HEK293T (cell line): ENCODE measurements around the gene NUP58.

ENCODE experiments used
- CTCF ChIA-PET: fragments of 350-600 bp; formaldehyde crosslinking; extraction: SDS; loops from one replicate; lab custom pipeline; 2021; ENCODE audit warnings: antibody characterized with exemption, inconsistent platforms; lab: Yijun Ruan, JAX
- POLR2A ChIA-PET: fragments of 350-600 bp; formaldehyde crosslinking; extraction: SDS; loops from one replicate; lab custom pipeline; 2020; ENCODE audit warnings: antibody characterized with exemption, inconsistent platforms; lab: Yijun Ruan, JAX
- DNase-seq: peaks from one replicate; pipeline ENCODE4 v3.0.0; 2012; ENCODE audit warnings: mixed read lengths; ENCODE audit errors: extremely low spot score
- ARNT ChIP-seq: fragments of 450-650 bp; IDR thresholded peaks from 2 replicates; pipeline ENCODE4 v1.6.1; 2017; ENCODE audit warnings: mild to moderate bottlenecking
- BHLHE40 ChIP-seq: fragments of 450-650 bp; IDR thresholded peaks from 2 replicates; pipeline ENCODE4 v1.6.1; 2016; ENCODE audit warnings: mild to moderate bottlenecking, moderate library complexity, borderline replicate concordance
- CTBP1 ChIP-seq: fragments of 450-650 bp; IDR thresholded peaks from 2 replicates; pipeline ENCODE4 v1.6.1; 2016; ENCODE audit warnings: borderline replicate concordance
- ELF4 ChIP-seq: fragments of 450-650 bp; IDR thresholded peaks from 2 replicates; pipeline ENCODE4 v1.6.1; 2017; ENCODE audit warnings: antibody characterized with exemption
- FOXA1 ChIP-seq: fragments of 450-650 bp; IDR thresholded peaks from 2 replicates; pipeline ENCODE4 v1.6.1; 2016; ENCODE audit warnings: mild to moderate bottlenecking
- FOXK2 ChIP-seq: fragments of 450-650 bp; IDR thresholded peaks from 2 replicates; pipeline ENCODE4 v1.6.1; 2016; ENCODE audit warnings: mild to moderate bottlenecking
- FOXM1 ChIP-seq: fragments of 450-650 bp; IDR thresholded peaks from 2 replicates; pipeline ENCODE4 v1.6.1; 2017; ENCODE audit warnings: mild to moderate bottlenecking, borderline replicate concordance
- HDGF ChIP-seq: fragments of 450-650 bp; IDR thresholded peaks from 2 replicates; pipeline ENCODE4 v1.6.1; 2017; ENCODE audit warnings: antibody characterized with exemption, borderline replicate concordance
- L3MBTL2 ChIP-seq: fragments of 450-650 bp; conservative IDR thresholded peaks from 2 replicates; pipeline ENCODE4 v1.6.1; 2016; ENCODE audit warnings: mild to moderate bottlenecking
- LEF1 ChIP-seq: fragments of 450-650 bp; IDR thresholded peaks from 2 replicates; pipeline ENCODE4 v1.6.1; 2017; ENCODE audit warnings: mild to moderate bottlenecking, borderline replicate concordance
- NFRKB ChIP-seq: fragments of 450-650 bp; IDR thresholded peaks from 2 replicates; pipeline ENCODE4 v1.6.1; 2016; ENCODE audit warnings: mild to moderate bottlenecking, moderate library complexity
- PKNOX1 ChIP-seq: fragments of 450-650 bp; IDR thresholded peaks from 2 replicates; pipeline ENCODE4 v1.6.1; 2016
- SP1 ChIP-seq: fragments of 450-650 bp; IDR thresholded peaks from 2 replicates; pipeline ENCODE4 v1.6.1; 2017
- SUZ12 ChIP-seq: fragments of 450-650 bp; IDR thresholded peaks from 2 replicates; pipeline ENCODE4 v1.6.1; 2016; ENCODE audit warnings: mild to moderate bottlenecking
- TARDBP ChIP-seq: fragments of 450-650 bp; IDR thresholded peaks from 2 replicates; pipeline ENCODE4 v1.6.1; 2016
- ZNF384 ChIP-seq: fragments of 450-650 bp; IDR thresholded peaks from 2 replicates; pipeline ENCODE4 v1.6.1; 2016

NUP58 gene

GRCh38 chr13:25301347-25302113 lies at the start of gene NUP58:
NUP58 (plus strand) TSS chr13:25301625; CDS start chr13:25301774, 149 bp downstream.
- ChIA-PET CTCF (no interaction called here), POLR2A (interaction anchor here (1.4 kb wide), 1 partner anchor 10 kb away, joined by 5 read pairs; no protein-coding TSS in a partner anchor)
- TF ChIP-seq SUZ12, result no peak
- no peak for TF ChIP-seq LEF1
- no peak for TF ChIP-seq FOXK2
- no peak for TF ChIP-seq ZNF384
- no peak for TF ChIP-seq SP1
- no peak for TF ChIP-seq BHLHE40
- no peak for TF ChIP-seq ELF4
- peak; percentile 59 for TF ChIP-seq L3MBTL2
- no peak for TF ChIP-seq NFRKB
- no peak for TF ChIP-seq HDGF
- TF ChIP-seq PKNOX1, result no peak
- no peak for TF ChIP-seq CTBP1
- no peak for TF ChIP-seq TARDBP
- peak; percentile 75 for TF ChIP-seq ARNT
- peak; percentile 75 for DNase-seq

GRCh38 chr13:25252225-25252624 lies 49.2 kb upstream of the NUP58 start:
- ChIA-PET POLR2A (no interaction called here), CTCF (no interaction called here)
- TF ChIP-seq FOXM1 (no peak), PKNOX1 (no peak), ELF4 (no peak), L3MBTL2 (no peak), SP1 (no peak), LEF1 (no peak), ARNT (no peak), ZNF384 (no peak)
- DNase-seq, result no peak

DNA sequence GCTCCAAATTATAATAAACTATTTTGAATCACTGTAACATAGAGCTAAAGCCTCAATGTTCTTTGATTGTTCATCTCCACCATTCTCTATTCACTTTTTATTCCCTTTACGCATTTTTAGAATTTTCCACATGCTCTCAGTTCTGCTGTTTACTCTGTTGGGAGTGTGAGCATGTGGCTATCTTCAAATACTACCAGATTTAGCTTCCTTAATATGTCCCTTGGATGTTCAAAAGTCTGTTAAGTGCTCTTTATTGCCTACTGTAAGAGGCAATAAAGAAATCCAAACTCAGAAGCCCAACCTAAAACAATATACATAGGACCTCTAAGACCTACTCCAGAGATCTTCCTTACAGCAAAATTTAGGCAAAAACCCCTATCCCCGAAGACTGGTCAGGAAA lies 48.7 kb upstream of the NUP58 start:
- POLR2A ChIA-PET, result no interaction called here
- CTCF ChIA-PET, result no interaction called here
- no peak for DNase-seq
- TF ChIP-seq SP1 (no peak), L3MBTL2 (no peak), HDGF (no peak), FOXA1 (no peak), ZNF384 (no peak), ARNT (no peak), LEF1 (no peak), BHLHE40 (no peak), SUZ12 (no peak), FOXK2 (no peak), ELF4 (no peak), TARDBP (no peak), CTBP1 (no peak), PKNOX1 (no peak), FOXM1 (no peak), NFRKB (no peak)

DNA sequence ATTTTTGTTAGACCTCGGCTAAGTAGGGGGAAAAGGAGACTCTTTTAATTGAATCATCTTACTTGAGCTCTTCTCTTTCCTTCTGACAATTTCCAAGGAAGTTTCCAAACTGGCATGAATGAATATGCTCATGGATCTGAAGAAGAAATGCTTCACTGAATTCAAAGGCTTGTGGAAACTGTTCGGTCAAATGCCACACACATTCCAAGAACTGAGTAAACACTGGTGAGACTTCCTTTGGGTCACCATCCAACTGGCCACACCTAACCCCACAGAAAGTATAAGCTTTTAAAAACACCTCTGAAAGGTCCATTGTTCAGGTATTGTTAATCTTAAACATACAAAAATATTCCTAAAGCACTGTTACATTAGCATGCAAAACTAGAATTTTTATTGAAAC lies 47.7 kb upstream of the NUP58 start:
- POLR2A ChIA-PET, result no interaction called here
- CTCF ChIA-PET, result no interaction called here
- TF ChIP-seq ELF4 (no peak), LEF1 (no peak), ARNT (no peak), FOXA1 (no peak), HDGF (no peak), SP1 (no peak), FOXM1 (no peak), CTBP1 (no peak), FOXK2 (no peak), BHLHE40 (no peak), ZNF384 (no peak), L3MBTL2 (no peak), NFRKB (no peak), TARDBP (no peak), SUZ12 (no peak), PKNOX1 (no peak)
- no peak for DNase-seq

- ChIA-PET POLR2A (no interaction called here), CTCF (no interaction called here)
- TF ChIP-seq HDGF (no peak), BHLHE40 (no peak), ZNF384 (no peak), ELF4 (no peak), LEF1 (no peak), TARDBP (no peak), CTBP1 (no peak), SUZ12 (no peak), FOXA1 (no peak), L3MBTL2 (no peak), FOXM1 (no peak), ARNT (no peak)
Observed at GRCh38 chr13:25262261-25262660, 39.2 kb upstream of the NUP58 start.

More at GRCh38 chr13:25262261-25262660, 39.2 kb upstream of the NUP58 start:
- no peak for DNase-seq
